IPS-NIHi7 (cell line): ENCODE measurements around the gene HES1.

Experiments
- DNase-seq: peaks from one replicate; pipeline ENCODE4 v3.0.0; 2012; ENCODE audit warnings: mixed read lengths; ENCODE audit errors: extremely low spot score

The HES1 gene

GRCh38 chr3:194167480-194168282 lies 31.7 kb downstream of the HES1 start:
- no peak for DNase-seq

GRCh38 chr3:194168994-194169393 lies 33.0 kb downstream of the HES1 start:
- DNase-seq: no peak

- DNase-seq: no peak
Observed at GRCh38 chr3:194169595-194169994, 33.6 kb downstream of the HES1 start.

GRCh38 chr3:194170793-194171192 lies 34.8 kb downstream of the HES1 start:
- DNase-seq: no peak

- DNase-seq: no peak
Observed at GRCh38 chr3:194174406-194174805, 38.5 kb downstream of the HES1 start.

GRCh38 chr3:194174980-194175379 lies 39.0 kb downstream of the HES1 start:
- DNase-seq: no peak

GRCh38 chr3:194176274-194176991 lies 40.5 kb downstream of the HES1 start:
- peak; percentile 45 for DNase-seq

GRCh38 chr3:194177141-194177540 lies 41.2 kb downstream of the HES1 start:
- DNase-seq: no peak

GRCh38 chr3:194178128-194178527 lies 42.2 kb downstream of the HES1 start:
- DNase-seq: no peak

- DNase-seq: no peak
Observed at GRCh38 chr3:194178669-194179068, 42.7 kb downstream of the HES1 start.

GRCh38 chr3:194180570-194180969 lies 44.6 kb downstream of the HES1 start:
- DNase-seq: no peak

- no peak for DNase-seq
Observed at GRCh38 chr3:194181612-194182529, 45.9 kb downstream of the HES1 start.

GRCh38 chr3:194183271-194183670 lies 47.3 kb downstream of the HES1 start:
- DNase-seq: no peak

- no peak for DNase-seq
Observed at GRCh38 chr3:194184265-194184751, 48.4 kb downstream of the HES1 start.

- no peak for DNase-seq
Observed at GRCh38 chr3:194184801-194185200, 48.9 kb downstream of the HES1 start.

- no peak for DNase-seq
Observed at GRCh38 chr3:194185221-194185620, 49.3 kb downstream of the HES1 start.

GRCh38 chr3:194187233-194187944 lies 51.4 kb downstream of the HES1 start:
- no peak for DNase-seq
